HG03025 (cell line): ENCODE results near the gene SPRR5.

Experiments
- ATAC-seq: cut with Tn5 transposase; IDR thresholded peaks from one replicate; pipeline ENCODE4 v1.9.1; 2021; ENCODE audit warnings: mild to moderate bottlenecking, moderate library complexity; ENCODE audit not compliant: unreplicated experiment, low FRiP score

The SPRR5 gene, protein sequence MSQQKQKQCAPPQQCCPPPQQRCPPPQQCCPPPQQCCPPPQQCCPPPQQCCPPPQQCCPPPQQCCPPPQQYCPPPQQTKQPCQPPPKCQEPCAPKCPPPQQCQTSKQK

DNA sequence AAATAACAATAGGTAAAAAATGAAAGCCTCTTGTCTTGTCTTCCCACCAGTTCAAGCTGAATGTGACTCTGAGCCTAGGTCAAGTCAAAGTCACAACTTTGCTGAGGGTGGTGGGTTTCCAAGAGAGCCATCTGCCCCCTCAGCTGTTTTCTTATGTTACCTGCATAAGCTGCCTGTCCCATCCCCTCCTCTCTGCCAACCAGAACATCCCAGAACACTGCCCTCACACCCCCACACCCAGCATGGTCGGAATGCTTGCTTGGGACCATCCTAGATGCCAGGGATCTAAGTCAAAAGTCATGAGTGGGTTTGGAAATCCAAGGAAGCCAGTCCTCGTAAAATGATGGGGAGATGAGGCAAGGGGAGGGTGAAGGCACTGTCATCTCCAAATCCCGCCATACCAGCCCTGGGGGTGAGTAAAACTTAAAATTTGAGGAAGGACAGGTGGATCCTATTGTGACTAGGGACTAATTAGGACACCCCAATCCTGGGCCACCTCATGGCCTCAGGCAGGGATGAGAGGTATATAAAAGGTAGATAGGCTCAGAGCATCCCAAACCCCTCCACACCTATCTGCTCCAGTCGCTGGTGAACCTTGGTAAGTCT is at the start of gene SPRR5:
SPRR5 (plus strand) TSS at position 556 of the 606 bp plus-strand sequence. CDS start 1,349 bp downstream, outside the sequence.
- ATAC-seq: no peak

- ATAC-seq: no peak
Observed at GRCh38 chr1:152899027-152899426, 48.0 kb upstream of the SPRR5 start.

- ATAC-seq: no peak
Observed at GRCh38 chr1:152899883-152900282, 47.1 kb upstream of the SPRR5 start.

- no peak for ATAC-seq
Observed at GRCh38 chr1:152901631-152902030, 45.4 kb upstream of the SPRR5 start.

DNA sequence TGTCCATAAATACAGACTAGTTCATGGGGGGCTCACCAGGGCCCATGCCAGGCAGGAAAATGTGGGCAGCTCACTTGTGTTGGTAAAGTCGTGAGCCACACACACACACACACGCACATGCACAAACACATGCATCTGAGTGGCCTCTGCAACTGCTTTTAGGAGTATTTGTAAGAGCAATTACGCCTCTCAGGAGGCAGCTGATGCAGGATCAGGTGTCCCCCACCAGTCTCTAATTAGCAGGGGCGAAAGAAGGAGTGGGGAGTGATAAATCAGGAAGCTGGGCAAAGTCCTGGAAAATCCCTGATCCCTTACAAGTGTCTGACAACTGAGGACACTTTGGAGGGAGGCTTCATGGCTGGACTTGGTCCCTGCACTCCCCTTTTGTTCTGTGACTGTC is 44.4 kb upstream of the SPRR5 start:
- no peak for ATAC-seq

GRCh38 chr1:152904688-152905440 is 42.1 kb upstream of the SPRR5 start:
- no peak for ATAC-seq

DNA sequence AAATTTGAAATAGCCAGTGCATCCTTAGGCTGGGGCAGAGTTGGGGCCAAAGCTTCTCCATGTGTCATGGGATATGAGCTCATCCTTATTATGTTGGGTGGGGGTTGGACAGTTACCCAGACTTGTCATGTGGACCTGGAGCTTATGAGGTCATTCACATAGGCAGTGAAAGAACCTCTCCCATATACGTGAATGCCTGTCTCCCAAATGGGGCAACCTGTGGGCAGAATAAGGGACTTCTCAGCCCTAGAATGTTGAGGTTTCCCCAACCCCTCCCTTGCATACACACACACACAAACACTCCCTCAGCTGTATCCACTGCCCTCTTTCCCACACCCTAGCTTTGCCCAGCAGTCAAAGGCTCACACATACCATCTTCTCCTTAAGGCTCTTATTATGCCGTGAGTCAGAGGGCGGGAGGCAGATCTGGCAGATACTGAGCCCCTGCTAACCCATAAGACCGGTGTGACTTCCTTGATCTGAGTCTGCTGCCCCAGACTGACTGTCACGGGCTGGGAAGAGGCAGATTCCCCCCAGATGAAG is 40.9 kb upstream of the SPRR5 start:
- ATAC-seq: no peak

- ATAC-seq: no peak
Observed at GRCh38 chr1:152907686-152908601, 39.1 kb upstream of the SPRR5 start, which contains the start of gene IVL. Gene IVL, plus strand, starts transcription at chr1:152908546. Its CDS starts 1,252 bp downstream, at chr1:152909798.

- ATAC-seq: no peak
Observed at GRCh38 chr1:152909206-152909605, 37.8 kb upstream of the SPRR5 start.

DNA sequence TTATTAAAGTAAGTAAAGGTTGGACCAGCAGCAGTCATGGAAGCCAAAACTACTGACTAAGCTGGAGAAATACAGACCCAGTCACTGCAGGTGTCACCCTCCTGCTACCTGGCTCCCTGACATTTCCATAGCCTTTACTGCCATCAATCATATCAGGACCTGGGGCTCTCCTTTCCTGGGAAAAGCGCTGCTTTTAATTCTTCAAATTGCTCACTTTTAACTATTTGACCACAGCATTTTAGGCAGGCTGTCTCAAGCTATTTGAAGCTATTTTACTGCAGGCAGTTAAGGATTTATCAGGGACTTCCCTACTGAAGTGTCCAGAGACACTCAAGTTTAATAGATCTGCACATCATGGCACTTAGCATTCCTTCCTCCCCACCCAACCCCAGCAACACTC is 34.5 kb upstream of the SPRR5 start:
- ATAC-seq: no peak

GRCh38 chr1:152912900-152913299 is 34.1 kb upstream of the SPRR5 start:
- ATAC-seq: no peak

- no peak for ATAC-seq
Observed at GRCh38 chr1:152917794-152918193, 29.2 kb upstream of the SPRR5 start.

- no peak for ATAC-seq
Observed at GRCh38 chr1:152919071-152919470, 27.9 kb upstream of the SPRR5 start.

DNA sequence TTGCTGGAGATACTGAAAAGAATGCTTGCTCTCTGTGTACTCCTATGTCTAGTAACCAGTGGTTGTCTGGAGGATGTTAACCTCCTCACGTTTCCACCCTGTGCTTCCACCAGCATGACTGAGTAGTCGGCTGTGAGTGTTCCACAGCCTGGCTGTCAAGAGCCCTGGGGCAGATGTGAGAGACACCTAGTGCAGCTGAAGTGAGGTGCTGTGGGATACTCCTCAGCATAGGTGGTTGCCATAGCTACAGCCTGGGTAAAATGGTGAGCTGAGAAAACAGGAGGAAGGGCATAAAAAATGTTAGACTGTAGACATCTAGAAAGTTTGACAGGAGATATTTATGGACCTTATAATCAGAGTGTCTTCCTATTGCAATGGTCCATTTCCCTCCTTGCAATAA is 22.8 kb upstream of the SPRR5 start:
- ATAC-seq: no peak

- no peak for ATAC-seq
Observed at GRCh38 chr1:152926091-152926490, 20.9 kb upstream of the SPRR5 start.

- no peak for ATAC-seq
Observed at GRCh38 chr1:152928671-152929070, 18.3 kb upstream of the SPRR5 start.

- no peak for ATAC-seq
Observed at GRCh38 chr1:152932170-152932811, 14.7 kb upstream of the SPRR5 start.

DNA sequence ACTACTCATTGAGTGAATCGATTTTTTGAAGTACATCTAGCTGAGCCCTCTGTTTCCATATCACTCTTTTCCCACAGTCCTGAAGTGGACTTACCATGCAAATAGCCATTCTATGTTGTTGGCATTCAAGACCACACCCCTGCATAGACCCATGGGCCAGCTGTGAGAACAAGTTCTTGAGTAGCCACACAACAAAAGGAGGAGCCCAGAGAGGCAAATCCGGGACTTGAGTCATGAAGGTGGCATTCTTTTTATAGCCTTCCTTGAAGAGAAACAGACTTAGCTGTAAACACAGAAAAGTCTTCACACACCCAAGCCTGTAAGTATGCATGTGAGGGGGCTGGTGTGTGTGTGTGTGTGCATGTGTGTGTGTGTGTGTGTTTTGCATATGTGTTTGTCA is 13.8 kb upstream of the SPRR5 start:
- no peak for ATAC-seq

DNA sequence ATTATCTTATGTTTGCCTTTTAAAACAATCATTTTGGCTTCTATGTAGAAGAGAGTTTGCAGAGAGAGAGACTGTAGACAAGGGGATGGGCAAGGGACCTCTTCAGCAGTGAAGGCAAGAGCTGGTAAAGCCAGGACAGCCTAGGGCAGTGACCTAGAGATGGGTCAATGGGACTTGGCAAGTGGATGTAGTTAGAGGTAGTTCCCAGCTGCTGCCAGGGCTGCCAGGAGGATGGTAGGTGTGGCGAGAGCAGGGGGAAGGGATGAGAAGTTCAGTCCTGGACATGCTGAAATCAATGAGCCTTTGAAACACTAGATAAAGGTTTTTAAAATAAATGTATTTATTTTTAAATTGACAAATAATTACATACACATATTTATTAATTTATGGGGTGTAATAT is 6.4 kb upstream of the SPRR5 start:
- ATAC-seq: no peak
